GM18909 (cell line): ENCODE measurements around the gene ZNF789.
"Not testable (repeated sequence)": the region's sequence is repeated elsewhere in the genome, so short reads cannot be mapped to it uniquely, and the experiment has no call there.

Experiments
- ATAC-seq: cut with Tn5 transposase; IDR thresholded peaks from one replicate; pipeline ENCODE4 v1.9.1; 2021; ENCODE audit warnings: mild to moderate bottlenecking; ENCODE audit not compliant: unreplicated experiment, poor library complexity

Gene ZNF789

GRCh38 chr7:99472561-99473314 lies at the start of gene ZNF789:
Gene ZNF789 (plus strand): TSS chr7:99472890. CDS start chr7:99476457, 3,567 bp downstream.
- ATAC-seq, result peak; percentile 96

DNA sequence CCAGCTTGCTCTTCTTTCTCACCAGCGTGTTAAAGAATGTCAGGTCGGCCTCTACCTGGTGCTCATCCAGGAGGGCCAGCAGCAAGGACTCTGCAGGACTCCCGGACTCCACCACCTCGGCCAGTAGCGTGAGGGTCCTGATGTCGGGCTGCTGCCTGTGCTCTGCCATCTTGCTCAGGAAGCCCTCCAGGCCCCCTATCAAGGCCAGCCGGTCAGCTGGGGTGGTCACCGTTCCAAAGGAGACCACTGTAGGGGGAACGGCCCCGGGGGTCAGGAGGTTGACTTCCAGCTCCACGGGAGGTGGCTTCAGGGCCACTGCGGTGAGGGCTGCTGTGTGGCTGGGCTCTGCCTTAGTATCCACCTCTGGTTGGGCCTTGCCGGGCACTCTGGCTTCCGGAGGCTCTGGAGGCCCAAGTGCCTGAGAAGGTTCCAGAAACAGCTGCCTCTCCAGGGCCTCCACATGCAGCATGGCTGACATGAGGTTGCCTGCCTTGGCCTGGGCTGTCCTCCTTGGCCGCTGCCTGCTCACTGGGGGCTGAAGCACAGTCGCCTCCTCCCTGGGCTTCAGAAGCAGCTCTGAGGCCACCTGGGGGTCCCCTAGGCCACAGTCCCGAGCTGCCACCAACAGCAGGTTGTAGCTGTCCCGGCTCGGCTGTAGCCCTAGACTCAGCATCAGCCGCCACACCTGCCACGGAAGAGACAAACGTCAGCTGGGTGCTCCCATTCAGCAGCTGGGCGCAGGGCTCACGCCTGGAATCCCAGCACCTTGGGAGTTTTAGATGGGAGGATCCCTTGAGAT lies 47.6 kb upstream of the ZNF789 start:
- no peak for ATAC-seq

GRCh38 chr7:99428972-99429566 lies 43.6 kb upstream of the ZNF789 start:
- no peak for ATAC-seq

GRCh38 chr7:99429756-99430155 lies 42.9 kb upstream of the ZNF789 start:
- ATAC-seq, result no peak

- ATAC-seq, result not testable (repeated sequence)
Measured at GRCh38 chr7:99431756-99432540, 40.7 kb upstream of the ZNF789 start.

DNA sequence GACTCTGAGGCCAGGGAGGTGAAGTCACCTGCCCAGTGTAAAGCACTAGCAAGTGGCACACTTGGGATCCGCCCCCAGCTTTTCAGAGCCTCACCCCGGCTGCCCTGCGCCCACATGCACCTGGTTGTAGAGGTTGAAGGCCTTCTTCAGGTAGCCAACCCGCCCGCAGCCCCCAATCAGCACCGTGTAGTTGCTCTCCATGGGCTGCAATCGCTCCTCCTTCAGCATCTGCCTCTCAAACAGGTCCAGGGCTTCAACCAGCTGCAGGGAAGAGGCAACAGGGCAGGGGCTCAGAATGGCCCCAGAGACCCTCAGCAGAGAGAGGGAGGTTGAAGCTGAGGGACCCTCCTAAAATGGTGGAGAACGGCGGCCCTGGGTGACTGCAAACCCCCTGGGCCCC lies 39.5 kb upstream of the ZNF789 start:
- no peak for ATAC-seq

DNA sequence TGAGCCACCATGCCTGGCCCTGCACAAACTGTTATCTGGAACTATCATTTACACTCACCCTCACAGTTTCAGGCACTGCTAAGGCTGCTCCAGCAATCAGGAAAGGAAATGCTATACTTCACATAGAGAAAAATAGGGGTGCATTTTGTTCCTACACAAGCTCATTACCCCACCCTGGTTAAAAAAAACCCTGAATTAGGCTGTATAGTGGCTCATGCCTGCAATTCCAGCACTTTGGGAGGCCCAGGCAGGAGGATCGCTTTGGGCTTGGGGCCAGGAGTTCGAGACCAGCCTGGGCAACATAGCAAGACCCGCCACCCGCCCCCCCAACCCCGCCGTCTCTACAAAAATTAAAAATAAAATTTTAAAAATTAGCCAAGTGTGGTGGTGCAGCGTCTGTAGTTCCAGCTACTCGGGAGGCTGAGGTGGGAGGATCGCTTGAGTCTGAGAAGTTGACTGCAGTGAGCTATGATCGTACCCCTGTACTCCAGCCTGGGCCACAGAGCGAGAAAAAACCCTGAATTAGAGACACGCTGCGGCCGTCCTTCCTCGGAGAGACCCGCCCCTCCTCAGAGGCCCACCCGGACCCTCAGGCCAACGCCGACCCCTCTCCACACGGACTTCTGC lies 34.6 kb upstream of the ZNF789 start:
- no peak for ATAC-seq

- ATAC-seq, result peak; percentile 94
Measured at GRCh38 chr7:99438573-99439480, 33.9 kb upstream of the ZNF789 start, which contains the start of the genes CPSF4 and PTCD1. Gene CPSF4 (plus strand): TSS chr7:99438943. CDS start chr7:99439083, 140 bp downstream. Gene PTCD1 (minus strand): TSS chr7:99438798. CDS start chr7:99435242, 3,556 bp downstream.

GRCh38 chr7:99440195-99440594 lies 32.5 kb upstream of the ZNF789 start:
- no peak for ATAC-seq

DNA sequence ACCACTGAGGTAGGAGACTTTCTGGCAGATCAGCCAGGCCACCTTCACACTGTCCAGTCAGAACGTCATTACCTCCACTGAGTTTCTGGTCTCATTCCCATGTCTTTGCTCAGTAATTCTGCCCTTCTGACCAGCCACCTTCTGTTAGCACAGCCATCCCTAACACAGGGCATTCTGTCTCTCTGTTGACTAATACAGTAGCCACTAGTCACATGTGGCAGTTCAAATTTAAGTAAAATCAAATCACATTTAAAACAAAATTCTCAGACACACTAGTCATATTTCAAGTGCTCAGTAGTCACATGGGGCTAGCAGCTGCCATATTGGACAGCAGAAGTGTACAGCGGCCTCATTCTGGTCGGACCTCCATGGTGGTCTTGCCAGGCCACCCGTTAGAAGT lies 26.6 kb upstream of the ZNF789 start:
- ATAC-seq, result no peak

GRCh38 chr7:99447943-99448342 lies 24.7 kb upstream of the ZNF789 start:
- ATAC-seq, result no peak

- no peak for ATAC-seq
Measured at GRCh38 chr7:99448855-99449254, 23.8 kb upstream of the ZNF789 start.

DNA sequence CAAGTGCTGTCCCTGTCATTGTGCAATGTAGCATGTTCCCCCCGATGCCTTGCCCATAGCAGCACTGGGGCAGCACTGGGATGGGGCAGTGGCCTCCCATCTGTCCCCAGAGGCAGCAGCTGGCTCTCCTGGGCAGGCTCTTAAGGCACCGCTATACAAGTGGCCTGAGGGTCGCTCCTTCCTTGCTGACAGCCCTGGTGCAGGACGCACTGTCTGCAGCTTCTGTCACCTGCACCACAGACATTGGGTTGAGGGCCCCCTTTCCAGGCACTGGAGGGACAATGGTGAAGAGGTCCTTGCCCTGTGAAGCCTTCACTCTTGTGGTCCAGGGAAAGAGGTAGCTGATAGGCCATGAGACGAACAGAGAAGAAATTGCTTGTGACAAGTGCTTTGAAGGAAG lies 23.4 kb upstream of the ZNF789 start:
- ATAC-seq, result no peak

GRCh38 chr7:99451936-99452335 lies 20.8 kb upstream of the ZNF789 start:
- ATAC-seq, result no peak

DNA sequence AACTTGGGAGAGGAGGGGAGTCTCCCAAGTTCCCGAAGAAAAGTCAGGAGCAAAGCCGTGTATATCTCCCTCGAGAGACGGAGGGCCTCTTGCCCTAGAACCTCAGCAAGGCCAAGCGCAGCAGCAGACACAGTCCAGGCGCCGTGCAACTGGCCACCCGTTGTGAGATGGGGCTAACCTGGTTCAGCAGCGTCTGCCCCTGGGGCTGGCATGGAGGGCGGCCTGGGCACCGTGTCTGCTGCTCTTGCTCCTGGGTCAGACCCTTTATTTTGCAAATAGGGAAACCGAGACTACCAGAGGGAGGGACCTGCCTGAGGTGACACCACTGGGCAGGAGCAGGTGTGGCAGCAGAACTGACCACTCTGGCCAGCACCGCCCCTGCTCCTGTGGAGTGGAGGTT lies 20.1 kb upstream of the ZNF789 start:
- no peak for ATAC-seq

- no peak for ATAC-seq
Measured at GRCh38 chr7:99453105-99453504, 19.6 kb upstream of the ZNF789 start.

GRCh38 chr7:99455874-99456273 lies 16.8 kb upstream of the ZNF789 start:
- ATAC-seq, result no peak

- ATAC-seq, result no peak
Measured at GRCh38 chr7:99456288-99456687, 16.4 kb upstream of the ZNF789 start.
